Activated CD8-positive, alpha-beta T cell treated with anti-CD3 and anti-CD28 coated beads for 36 hours (primary cell): ENCODE results near the gene TTC9B. TPM values are rescaled to one million over a fixed set of nuclear protein-coding genes. Genes with fewer than 3 reads are reported as not detected.

Experiments
- ATAC-seq: fragments of 200-7000 bp; cut with Tn5 transposase; one replicate; pipeline ENCODE4 v1.10.0; 2021; ENCODE audit warnings: mild to moderate bottlenecking, moderate library complexity
- CTCF ChIA-PET: fragments of 350-600 bp; sonication (Branson Sonifier 250); formaldehyde crosslinking; loops from one replicate; lab custom pipeline; 2021; ENCODE audit warnings: antibody characterized with exemption; lab: Charles Lee
- POLR2A ChIA-PET: fragments of 350-600 bp; sonication (Branson Sonifier 250); formaldehyde crosslinking; loops from one replicate; lab custom pipeline; 2021; ENCODE audit warnings: antibody characterized with exemption; lab: Charles Lee
- DNase-seq: peaks from one replicate; pipeline ENCODE4 v3.0.0-alpha.2; 2020
- H3K27ac Mint-ChIP-seq: one replicate; pipeline ENCODE4 v1.8.0; 2021; ENCODE audit warnings: mild to moderate bottlenecking, mixed read lengths
- H3K27me3 Mint-ChIP-seq: one replicate; pipeline ENCODE4 v1.8.0; 2021; ENCODE audit warnings: mixed read lengths
- H3K36me3 Mint-ChIP-seq: one replicate; pipeline ENCODE4 v1.8.0; 2021; ENCODE audit warnings: low read depth, mixed read lengths
- H3K4me1 Mint-ChIP-seq: one replicate; pipeline ENCODE4 v1.8.0; 2021; ENCODE audit warnings: low read depth, mixed read lengths
- H3K4me3 Mint-ChIP-seq: one replicate; pipeline ENCODE4 v1.8.0; 2021; ENCODE audit warnings: mild to moderate bottlenecking, moderate library complexity, mixed read lengths
- H3K9me3 Mint-ChIP-seq: one replicate; pipeline ENCODE4 v1.8.0; 2021; ENCODE audit warnings: mixed read lengths
- intact Hi-C: fragments of 100-400 bp; cut with micrococcal nuclease; formaldehyde crosslinking; loops from one replicate; pipeline ENCODE4 v1.10.0; 2022
- total RNA-seq, 2 experiments: library from RNA; stranded (reverse); gene quantifications; one replicate each; pipeline ENCODE4 v1.2.3, GENCODE V29; 2021
- TF ChIP-seq, protein P1 (sequence below): fragments of 200-600 bp; IDR thresholded peaks from one replicate; pipeline ENCODE4 v1.8.0; 2022; ENCODE audit warnings: antibody characterized with exemption, mild to moderate bottlenecking

The TTC9B gene
- total RNA-seq, 2 experiments from 2014 or later = not detected

DNA sequence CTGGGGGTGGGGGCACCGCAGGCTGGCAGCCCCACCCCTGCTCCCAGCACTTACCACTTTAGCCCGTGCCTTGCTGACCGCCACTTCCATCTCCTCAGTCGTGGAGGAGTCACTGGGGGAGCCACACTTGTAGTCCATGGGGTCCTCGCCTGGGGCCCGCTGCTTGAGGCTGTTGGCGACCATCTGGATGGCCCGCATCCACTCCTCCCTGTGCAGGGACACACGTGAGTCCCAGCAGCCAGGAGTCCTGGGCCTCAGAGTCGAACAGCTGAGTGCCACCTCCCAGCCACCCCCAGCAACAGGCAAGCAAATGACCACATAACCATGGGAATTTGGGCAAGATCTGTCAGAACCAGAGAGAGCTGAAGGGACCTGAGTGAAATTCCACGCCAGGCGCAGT, 24.3 kb upstream of the TTC9B start:
- H3K4me1 Mint-ChIP-seq = peaks cover 1% of the 10 kb centered on the region
- H3K27me3 Mint-ChIP-seq = no peaks in the 10 kb centered on the region
- H3K36me3 Mint-ChIP-seq = peaks cover 12% of the 10 kb centered on the region
- no peak overlapping the region for H3K4me3 Mint-ChIP-seq
- H3K9me3 Mint-ChIP-seq = no peaks in the 10 kb centered on the region
- ChIA-PET POLR2A (no interaction called here), CTCF (interaction anchor here (1.6 kb wide), 1 partner anchor 77 kb away, joined by 4 read pairs; no protein-coding TSS in a partner anchor)
- intact Hi-C loops = no loop called here
- DNase-seq (no peak), ATAC-seq (no peak)
- no peak overlapping the region for H3K27ac Mint-ChIP-seq
- TF ChIP-seq, protein P1, sequence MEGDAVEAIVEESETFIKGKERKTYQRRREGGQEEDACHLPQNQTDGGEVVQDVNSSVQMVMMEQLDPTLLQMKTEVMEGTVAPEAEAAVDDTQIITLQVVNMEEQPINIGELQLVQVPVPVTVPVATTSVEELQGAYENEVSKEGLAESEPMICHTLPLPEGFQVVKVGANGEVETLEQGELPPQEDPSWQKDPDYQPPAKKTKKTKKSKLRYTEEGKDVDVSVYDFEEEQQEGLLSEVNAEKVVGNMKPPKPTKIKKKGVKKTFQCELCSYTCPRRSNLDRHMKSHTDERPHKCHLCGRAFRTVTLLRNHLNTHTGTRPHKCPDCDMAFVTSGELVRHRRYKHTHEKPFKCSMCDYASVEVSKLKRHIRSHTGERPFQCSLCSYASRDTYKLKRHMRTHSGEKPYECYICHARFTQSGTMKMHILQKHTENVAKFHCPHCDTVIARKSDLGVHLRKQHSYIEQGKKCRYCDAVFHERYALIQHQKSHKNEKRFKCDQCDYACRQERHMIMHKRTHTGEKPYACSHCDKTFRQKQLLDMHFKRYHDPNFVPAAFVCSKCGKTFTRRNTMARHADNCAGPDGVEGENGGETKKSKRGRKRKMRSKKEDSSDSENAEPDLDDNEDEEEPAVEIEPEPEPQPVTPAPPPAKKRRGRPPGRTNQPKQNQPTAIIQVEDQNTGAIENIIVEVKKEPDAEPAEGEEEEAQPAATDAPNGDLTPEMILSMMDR = no peak

DNA sequence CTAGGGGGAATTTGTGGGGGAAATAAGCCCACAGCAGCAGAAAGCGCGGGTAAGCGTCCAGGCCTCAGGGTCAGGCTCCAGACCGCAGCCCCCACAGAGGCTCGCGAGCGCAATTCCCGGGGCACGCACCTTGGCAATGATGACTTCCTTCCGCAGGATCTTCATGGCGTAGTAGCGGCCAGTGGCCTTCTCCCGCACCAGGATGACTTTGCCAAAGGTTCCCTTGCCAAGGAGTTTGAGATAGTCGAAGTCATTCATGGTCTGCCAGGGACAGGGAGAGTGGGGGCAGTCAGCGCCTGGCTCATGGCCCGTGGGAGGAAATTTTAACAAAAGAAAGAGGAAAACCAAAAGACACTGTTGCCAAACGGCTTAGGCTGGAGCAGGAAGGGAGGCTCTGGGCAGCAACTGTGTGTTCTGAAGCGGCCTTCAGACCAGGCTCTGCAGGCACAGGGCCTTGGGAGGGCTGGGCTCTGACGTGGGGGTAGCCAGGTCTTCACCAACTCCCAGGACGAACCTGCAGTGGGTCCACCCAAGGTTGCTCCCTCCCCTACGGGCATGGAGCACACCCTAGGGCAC, 23.7 kb upstream of the TTC9B start:
- ATAC-seq (no peak), DNase-seq (no peak)
- no peak overlapping the region for H3K4me3 Mint-ChIP-seq
- peaks cover 14% of the 10 kb centered on the region for H3K36me3 Mint-ChIP-seq
- TF ChIP-seq, protein P1 = no peak
- no peaks in the 10 kb centered on the region for H3K9me3 Mint-ChIP-seq
- H3K27ac Mint-ChIP-seq = no peak overlapping the region
- ChIA-PET POLR2A (no interaction called here), CTCF (interaction anchor here (1.6 kb wide), 1 partner anchor 76 kb away, joined by 4 read pairs; no protein-coding TSS in a partner anchor)
- H3K27me3 Mint-ChIP-seq = no peaks in the 10 kb centered on the region
- no peaks in the 10 kb centered on the region for H3K4me1 Mint-ChIP-seq
- intact Hi-C loops = no loop called here

DNA sequence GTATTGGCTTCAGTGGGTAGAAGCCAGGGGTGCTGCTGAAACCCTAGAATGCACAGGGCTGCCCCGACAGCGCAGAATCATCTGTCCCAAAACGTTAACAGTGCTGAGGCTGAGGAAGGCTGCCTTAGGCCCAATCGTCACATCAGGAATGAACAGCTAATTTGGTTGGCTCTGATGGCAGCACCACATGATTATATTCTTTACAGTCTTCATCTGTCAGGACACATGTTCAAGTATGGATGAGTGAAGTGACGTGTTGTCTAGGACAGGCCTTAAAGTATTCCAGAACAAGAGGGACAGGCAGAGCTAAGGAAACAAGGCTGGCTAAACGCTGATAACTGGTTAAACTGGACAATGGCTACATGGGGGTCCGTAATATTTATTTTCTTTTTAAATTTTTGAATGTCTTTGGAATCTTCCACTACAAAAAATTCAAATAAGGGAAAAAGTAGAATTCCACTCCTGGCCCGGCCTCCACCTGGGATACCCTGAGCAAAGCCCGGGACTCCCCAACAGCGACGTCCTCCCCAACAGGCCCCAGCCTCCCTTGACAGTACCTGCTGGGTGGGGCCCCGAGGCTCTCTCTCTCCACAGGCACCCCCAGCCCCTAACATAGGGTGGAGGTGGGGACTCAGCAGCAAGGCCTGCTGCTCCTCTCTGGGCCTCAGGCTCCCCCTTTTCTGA, 23.1 kb upstream of the TTC9B start:
- no peaks in the 10 kb centered on the region for H3K27me3 Mint-ChIP-seq
- H3K4me3 Mint-ChIP-seq = no peak overlapping the region
- DNase-seq (no peak), ATAC-seq (no peak)
- intact Hi-C loops = no loop called here
- no peaks in the 10 kb centered on the region for H3K9me3 Mint-ChIP-seq
- CTCF ChIA-PET = no interaction called here
- POLR2A ChIA-PET = interaction anchor here (1.0 kb wide), 1 partner anchor 138 kb away, joined by 3 read pairs; no protein-coding TSS in a partner anchor
- H3K4me1 Mint-ChIP-seq = no peaks in the 10 kb centered on the region
- TF ChIP-seq, protein P1 = no peak
- no peak overlapping the region for H3K27ac Mint-ChIP-seq
- H3K36me3 Mint-ChIP-seq = peaks cover 18% of the 10 kb centered on the region

DNA sequence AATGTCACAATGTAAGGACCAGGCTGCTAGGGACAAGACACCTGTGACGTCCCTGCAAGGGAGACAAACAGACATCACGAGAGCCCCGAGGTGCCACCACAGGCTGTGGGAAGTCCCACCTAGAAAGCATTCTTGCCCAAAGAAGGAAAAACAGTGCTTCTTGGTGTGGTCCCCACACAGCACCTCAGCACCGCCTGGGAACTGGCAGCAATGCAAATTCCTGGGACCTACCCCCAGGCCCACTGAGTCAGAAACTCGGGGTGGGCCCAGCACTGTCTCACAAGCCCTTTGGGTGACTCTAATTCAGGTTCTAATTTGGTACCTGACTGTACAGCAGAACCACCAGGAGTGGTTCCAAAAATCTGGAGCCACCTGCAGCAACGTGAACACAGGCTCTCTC, 22.1 kb upstream of the TTC9B start:
- TF ChIP-seq, protein P1 = no peak
- Mint-ChIP-seq H3K27ac (no peak overlapping the region), H3K9me3 (no peaks in the 10 kb centered on the region), H3K4me1 (no peaks in the 10 kb centered on the region), H3K36me3 (peaks cover 18% of the 10 kb centered on the region), H3K4me3 (no peak overlapping the region), H3K27me3 (no peaks in the 10 kb centered on the region)
- DNase-seq = no peak
- POLR2A ChIA-PET = interaction anchor here (1.0 kb wide), 1 partner anchor 137 kb away, joined by 3 read pairs; no protein-coding TSS in a partner anchor
- CTCF ChIA-PET = no interaction called here
- no peak for ATAC-seq
- intact Hi-C loops = no loop called here
